Measurements from ENCODE around the gene CPVL. TPM values are rescaled to one million over a fixed set of nuclear protein-coding genes. Genes with fewer than 3 reads are reported as not detected.
A peak's percentile ranks its signal among the peaks of the same experiment; 100 is the strongest.

Gene CPVL
- total and polyA plus RNA-seq, 2 of the 8 experiments (the other 6 are each of a cell fraction or from before 2014, with no cell fraction given): 40.0 to 55.0 TPM

DNA sequence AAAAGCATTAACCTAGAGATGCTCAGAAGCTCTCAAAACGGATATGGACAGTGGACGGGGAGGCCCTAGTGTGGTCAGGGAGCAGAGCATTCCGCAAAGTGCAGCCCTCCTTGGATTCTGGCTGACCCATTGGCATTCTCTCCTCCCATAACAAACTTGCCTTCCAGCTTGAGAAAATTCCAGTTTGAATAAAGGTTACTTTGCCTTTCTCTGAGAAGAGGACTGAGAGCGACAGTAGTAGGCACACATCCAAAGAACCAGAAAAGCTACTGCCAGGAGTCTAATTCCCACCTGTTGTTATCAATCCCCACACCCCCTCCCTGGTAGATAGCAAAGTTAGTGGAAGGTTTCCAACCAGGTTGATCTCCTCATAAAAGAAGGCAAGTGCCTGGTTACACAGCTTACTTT is 103.5 kb downstream of the CPVL start:
- Histone ChIP-seq H2AFZ (ENCODE audit: low read length) (no peak overlapping the region), H2BK20ac (ENCODE audit: low read length) (no peak overlapping the region), H3K56ac (replicated peaks; ENCODE audit: insufficient read length, low read depth, low read length) (no peak overlapping the region), H3K79me1 (ENCODE audit: low read depth, low read length) (no peaks in the 10 kb centered on the region), H3K4me2 (ENCODE audit: insufficient read depth in 1 of 2, low read depth in 2 of 2, low read length in 2 of 2) (no peak overlapping the region), H4K5ac (ENCODE audit: insufficient read length, low read depth, low read length) (no peak overlapping the region), H3K4me1 (replicated peaks in 1 of 4; ENCODE audit: control insufficient read depth in 3 of 4, insufficient read depth in 4 of 4, low read length in 3 of 4) (peaks cover 1 to 17% (median 8%) of the 10 kb centered on the region in 4 experiments; a peak in 2 of 7 replicates), H2BK120ac (replicated peaks; ENCODE audit: low read depth, low read length) (no peak overlapping the region), H3K27ac (ENCODE audit: low read depth, low read length) (no peak overlapping the region), H2BK5ac (ENCODE audit: low read depth, low read length) (no peak overlapping the region), H4K20me1 (replicated peaks in 1 of 2; ENCODE audit: control insufficient read depth in 1 of 2, insufficient read depth in 2 of 2, low read length in 2 of 2) (no peaks in the 10 kb centered on the region), H3K23me2 (ENCODE audit: low read depth, low read length) (no peaks in the 10 kb centered on the region), H4K91ac (replicated peaks; ENCODE audit: insufficient read length, low read length) (no peak overlapping the region), H3K18ac (ENCODE audit: extremely low read depth, low read length) (0 out of 2 replicates have a peak overlapping the region, but pooled peaks have one; percentile 34), H3K23ac (ENCODE audit: insufficient read length) (no peak overlapping the region), H3K4me3 (ENCODE audit: extremely low read depth in 1 of 4, insufficient read depth in 2 of 4, low read depth in 3 of 4, low read length in 4 of 4) (no peak overlapping the region), H2BK12ac (ENCODE audit: low read depth, low read length) (no peak overlapping the region), H3K36me3 (ENCODE audit: control insufficient read depth in 2 of 4, insufficient read depth in 4 of 4, low read length in 3 of 4) (no peaks in the 10 kb centered on the region), H3K9ac (replicated peaks in 1 of 4; ENCODE audit: extremely low read depth in 1 of 4, low read depth in 3 of 4, low read length in 3 of 4) (no peak overlapping the region; a peak in 1 of 7 replicates), H3K14ac (ENCODE audit: insufficient read length) (no peak overlapping the region), H2BK15ac (ENCODE audit: low read length) (no peak overlapping the region), H3K4ac (replicated peaks; ENCODE audit: insufficient read length, low read depth, low read length) (no peak overlapping the region), H4K8ac (ENCODE audit: extremely low read depth, insufficient read depth, low read length) (no peak overlapping the region), H3K79me2 (ENCODE audit: control insufficient read depth in 1 of 2, insufficient read depth in 2 of 2, low read length in 2 of 2) (no peaks in the 10 kb centered on the region), H3K9me3 (ENCODE audit: insufficient read depth in 2 of 2, low read depth in 1 of 2, low read length in 1 of 2) (no peaks in the 10 kb centered on the region), H3K27me3 (replicated peaks in 1 of 4; ENCODE audit: control insufficient read depth in 3 of 4, extremely low read depth in 1 of 4, insufficient read depth in 3 of 4, low read length in 3 of 4) (no peaks in the 10 kb centered on the region), H2AK5ac (ENCODE audit: low read depth, low read length) (no peak overlapping the region)
- DNase-seq (ENCODE audit: low read depth in 1 of 2, low spot score in 2 of 2) (no peak), FAIRE-seq (no peak)
- CTCF ChIA-PET (ENCODE audit: partially characterized antibody): interaction anchor here (1.0 to 2.4 kb wide), 5 partner anchors 10 to 120 kb away, joined by 3 to 9 read pairs (median 6); no protein-coding TSS in a partner anchor
- POLR2A ChIA-PET (ENCODE audit: partially characterized antibody): interaction anchor here (0.7 to 1.0 kb wide), 2 partner anchors 48 to 246 kb away, joined by 3 to 4 read pairs; no protein-coding TSS in a partner anchor
- 84% methylated on average over 4 of the region's 4 CpGs; no CpG with 5 or more reads in 1 of the 2 experiments for WGBS, 2 experiments (ENCODE audit: extremely low coverage in 1 of 2, insufficient coverage in 1 of 2, insufficient read length in 1 of 2, insufficient replicate concordance in 2 of 2, low coverage in 1 of 2, low lambda C conversion rate in 2 of 2, missing lambda C conversion rate in 1 of 2)
- TF ChIP-seq TAF1 (IDR thresholded peaks at IDR 0.05; ENCODE audit: low read depth, low read length) (no peak), ZNF274 (IDR thresholded peaks at IDR 0.05; ENCODE audit: borderline replicate concordance, extremely low read depth, low read length) (no peak), HDAC6 (IDR thresholded peaks at IDR 0.05; ENCODE audit: low read depth, low read length) (no peak), NRF1 (IDR thresholded peaks at IDR 0.05; ENCODE audit: low read depth, low read length) (no peak), RXRA (IDR thresholded peaks at IDR 0.05; ENCODE audit: insufficient read depth, low read depth, low read length) (no peak), HDAC2 (IDR thresholded peaks at IDR 0.05; ENCODE audit: borderline replicate concordance in 1 of 2, low read depth in 2 of 2, low read length in 2 of 2) (no peak), SIRT6 (IDR thresholded peaks at IDR 0.05; ENCODE audit: low read length) (no peak), KDM4A (IDR thresholded peaks at IDR 0.05; ENCODE audit: low read depth, low read length, severe bottlenecking) (no peak), SP1 (IDR thresholded peaks at IDR 0.05; ENCODE audit: low read depth, low read length) (no peak), POU5F1 (IDR thresholded peaks at IDR 0.05; ENCODE audit: low read depth, low read length) (no peak), GABPA (IDR thresholded peaks at IDR 0.05; ENCODE audit: borderline replicate concordance, insufficient read depth, low read length) (no peak), POLR2A (IDR thresholded peaks at IDR 0.05; ENCODE audit: control extremely low read depth in 1 of 2, low read depth in 2 of 2, low read length in 2 of 2) (no peak), TEAD4 (IDR thresholded peaks at IDR 0.05; ENCODE audit: low read depth, low read length) (no peak)
- TF ChIP-seq, protein P1, sequence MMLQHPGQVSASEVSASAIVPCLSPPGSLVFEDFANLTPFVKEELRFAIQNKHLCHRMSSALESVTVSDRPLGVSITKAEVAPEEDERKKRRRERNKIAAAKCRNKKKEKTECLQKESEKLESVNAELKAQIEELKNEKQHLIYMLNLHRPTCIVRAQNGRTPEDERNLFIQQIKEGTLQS (IDR thresholded peaks at IDR 0.05; ENCODE audit: insufficient read depth, low read depth, low read length): no peak

Data from H1 (cell line).